Measurements from ENCODE around the gene PTPN3.
A peak's percentile ranks its signal among the peaks of the same experiment; 100 is the strongest.

GRCh38 chr9:109409773-109410397 is 88.2 kb downstream of the PTPN3 start:
- TF ChIP-seq CTCF (optimal IDR thresholded peaks at IDR 0.05 in 1 of 3, IDR thresholded peaks at IDR 0.05 in 1 of 3, conservative IDR thresholded peaks at IDR 0.05 in 1 of 3; ENCODE audit: extremely low read depth in 1 of 3, insufficient read depth in 2 of 3, low read length in 3 of 3) (peak in 1 of 3 experiments; percentile 13), EZH2 (IDR thresholded peaks at IDR 0.05; ENCODE audit: low read length) (no peak)
